Prostate gland (tissue), 2 donors: Measurements from ENCODE around the gene MED9. TPM values are rescaled to one million over a fixed set of nuclear protein-coding genes. Genes with fewer than 3 reads are reported as not detected.
A peak's percentile ranks its signal among the peaks of the same experiment; 100 is the strongest.

ENCODE experiments used
- DNase-seq: peaks from one replicate; pipeline ENCODE4 v3.0.0-alpha.2; 2019; ENCODE audit warnings: low spot score
- H3K27ac ChIP-seq, 2 donors: fragments of 200-600 bp; sonication (generic); 2 replicates each; pipeline ENCODE4 v1.5.1; 2017 to 2019
- H3K27me3 ChIP-seq: fragments of 200-600 bp; sonication (generic); replicated peaks from 2 replicates; pipeline ENCODE4 v1.5.1; 2019; ENCODE audit not compliant: insufficient read depth
- H3K36me3 ChIP-seq, 2 donors: fragments of 200-600 bp; sonication (generic); 1 replicate in 1 of 2; 2 replicates in 1 of 2; pipeline versions ENCODE4 v1.5.1 to v1.8.1; 2017 to 2019
- H3K4me1 ChIP-seq: fragments of 200-600 bp; sonication (generic); replicated peaks from 2 replicates; pipeline ENCODE4 v1.5.1; 2019
- H3K4me3 ChIP-seq, 2 donors: fragments of 200-600 bp; sonication (generic); 2 replicates each; pipeline ENCODE4 v1.5.1; 2017 to 2019
- H3K9me3 ChIP-seq: fragments of 200-600 bp; sonication (generic); 2 replicates; pipeline ENCODE4 v1.5.1; 2017
- POLR2A ChIP-seq: fragments of 450-650 bp; IDR thresholded peaks from one replicate; pipeline ENCODE4 v1.6.1; 2016; ENCODE audit warnings: antibody characterized with exemption, mild to moderate bottlenecking
- POLR2AphosphoS5 ChIP-seq: sonication (generic); formaldehyde crosslinking; IDR thresholded peaks from one replicate; pipeline ENCODE4 v1.6.1; 2017; ENCODE audit warnings: antibody characterized with exemption
- WGBS: methylation state at CpG from one replicate; pipeline ENCODE4 v1.1.5; 2018; 5-methylcytosine and 5-hydroxymethylcytosine counted together
- intact Hi-C: fragments of 100-400 bp; cut with DNase I; formaldehyde crosslinking; loops from one replicate; pipeline ENCODE4 v1.14.2; 2022
- total RNA-seq, 2 donors: library from RNA; depleted of rRNA; stranded (reverse); fragments of >200 nt; gene quantifications; one replicate each; pipeline ENCODE4 v1.1.0, GENCODE V29; 2016
- TF ChIP-seq, protein P1 (sequence below), 4 experiments: fragments of 200-600 bp in 2 of 4; fragments of 450-650 bp in 2 of 4; sonication (generic) in 2 of 4; IDR thresholded peaks; 1 replicate in 3 of 4; 2 replicates in 1 of 4; pipeline ENCODE4 v1.5.1; 2016 to 2019; ENCODE audit warnings: antibody characterized with exemption in 4 of 4, mild to moderate bottlenecking in 2 of 4, moderate library complexity in 2 of 4

The MED9 gene
- total RNA-seq, 2 donors from 2014 or later: 27.8 to 31.7 TPM

DNA sequence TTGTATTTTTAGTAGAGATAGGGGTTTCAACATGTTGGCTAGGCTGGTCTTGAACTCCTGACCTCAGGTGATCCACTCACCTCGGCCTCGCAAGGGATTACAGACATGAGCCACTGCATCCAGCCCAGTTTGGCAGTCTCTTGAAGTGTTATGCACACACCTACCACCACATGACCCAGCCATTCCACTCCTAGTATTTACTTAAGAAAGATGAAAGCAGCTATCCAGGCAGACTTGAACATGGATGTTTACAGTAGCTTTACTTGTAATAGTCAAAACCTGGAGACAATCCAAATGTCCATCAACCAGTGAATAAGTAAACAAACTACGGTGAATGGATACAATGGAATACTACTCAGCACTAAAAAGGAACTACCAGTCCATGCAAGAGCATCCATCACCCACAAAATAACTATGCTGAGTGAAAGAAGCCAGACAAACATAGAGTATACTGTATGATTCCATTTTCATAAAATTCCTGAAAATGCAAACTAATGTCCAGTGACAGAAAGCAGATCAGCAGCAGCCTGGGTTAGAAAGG, 57.2 kb downstream of the MED9 start:
- no peaks in the 10 kb centered on the region for H3K9me3 ChIP-seq
- DNase-seq: peak; percentile 75
- peak overlapping the region in 1 of 2 donors; percentile 65 for H3K27ac ChIP-seq
- intact Hi-C loops: no loop called here
- H3K27me3 ChIP-seq: no peaks in the 10 kb centered on the region
- H3K36me3 ChIP-seq: no peaks in the 10 kb centered on the region
- WGBS: 44% methylated on average over 3 of the region's 3 CpGs
- H3K4me3 ChIP-seq: no peak overlapping the region
- no peak for TF ChIP-seq POLR2A
- TF ChIP-seq, protein P1, sequence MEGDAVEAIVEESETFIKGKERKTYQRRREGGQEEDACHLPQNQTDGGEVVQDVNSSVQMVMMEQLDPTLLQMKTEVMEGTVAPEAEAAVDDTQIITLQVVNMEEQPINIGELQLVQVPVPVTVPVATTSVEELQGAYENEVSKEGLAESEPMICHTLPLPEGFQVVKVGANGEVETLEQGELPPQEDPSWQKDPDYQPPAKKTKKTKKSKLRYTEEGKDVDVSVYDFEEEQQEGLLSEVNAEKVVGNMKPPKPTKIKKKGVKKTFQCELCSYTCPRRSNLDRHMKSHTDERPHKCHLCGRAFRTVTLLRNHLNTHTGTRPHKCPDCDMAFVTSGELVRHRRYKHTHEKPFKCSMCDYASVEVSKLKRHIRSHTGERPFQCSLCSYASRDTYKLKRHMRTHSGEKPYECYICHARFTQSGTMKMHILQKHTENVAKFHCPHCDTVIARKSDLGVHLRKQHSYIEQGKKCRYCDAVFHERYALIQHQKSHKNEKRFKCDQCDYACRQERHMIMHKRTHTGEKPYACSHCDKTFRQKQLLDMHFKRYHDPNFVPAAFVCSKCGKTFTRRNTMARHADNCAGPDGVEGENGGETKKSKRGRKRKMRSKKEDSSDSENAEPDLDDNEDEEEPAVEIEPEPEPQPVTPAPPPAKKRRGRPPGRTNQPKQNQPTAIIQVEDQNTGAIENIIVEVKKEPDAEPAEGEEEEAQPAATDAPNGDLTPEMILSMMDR (IDR thresholded peaks at IDR 0.05): no peak
- peak; percentile 89 for TF ChIP-seq POLR2AphosphoS5
- peaks cover 11% of the 10 kb centered on the region for H3K4me1 ChIP-seq

DNA sequence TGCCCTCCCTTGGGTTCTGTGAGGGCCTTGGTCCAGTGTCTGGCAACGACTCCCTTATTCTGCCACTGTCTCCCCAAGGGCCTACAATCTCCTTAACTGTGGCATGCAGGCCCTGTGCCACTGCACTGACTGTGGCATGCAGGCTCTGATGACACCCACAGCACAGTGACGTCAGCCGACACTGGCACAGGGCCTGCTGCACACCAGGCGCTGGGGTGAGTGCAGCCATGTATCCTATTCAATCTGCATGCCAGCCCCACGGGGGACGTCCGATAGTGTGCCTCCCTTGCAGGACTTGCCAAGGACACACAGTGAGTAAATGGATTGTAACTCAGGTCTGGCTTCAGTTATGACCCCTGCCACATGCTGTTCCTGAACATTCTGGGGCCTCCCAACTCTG, 59.2 kb downstream of the MED9 start:
- peak; percentile 78 for DNase-seq

DNA sequence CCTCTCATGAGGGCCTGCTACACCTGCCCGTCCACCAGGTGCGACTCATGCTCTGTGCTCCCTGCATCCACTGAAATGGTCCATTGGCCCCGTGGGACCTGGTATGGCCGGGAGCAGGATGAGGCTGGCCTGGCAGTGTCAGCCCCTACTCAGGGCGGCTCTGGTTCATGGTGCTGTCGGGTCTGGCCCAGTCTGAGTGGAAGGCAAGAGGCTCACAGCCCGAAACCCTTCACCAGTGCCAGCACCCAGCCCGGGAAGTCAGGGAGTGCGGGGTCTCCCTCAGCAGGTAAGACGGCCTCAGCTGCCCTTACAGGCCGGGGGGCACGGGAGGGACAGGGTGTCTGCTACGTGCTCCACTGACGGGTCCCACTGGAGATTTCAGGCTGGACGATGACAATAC, 59.9 kb downstream of the MED9 start:
- Histone ChIP-seq H3K4me3 (no peak overlapping the region), H3K27me3 (no peaks in the 10 kb centered on the region), H3K9me3 (no peaks in the 10 kb centered on the region), H3K4me1 (peaks cover 29% of the 10 kb centered on the region), H3K36me3 (no peaks in the 10 kb centered on the region), H3K27ac (peak overlapping the region; percentile 60 to 86)
- TF ChIP-seq POLR2A: no peak
- no peak for DNase-seq
- intact Hi-C loops: no loop called here
- 96% methylated on average over 15 of the region's 15 CpGs for WGBS

More for the DNA sequence above, 59.2 kb downstream of the MED9 start:
- H3K27me3 ChIP-seq: no peaks in the 10 kb centered on the region
- no peak for TF ChIP-seq POLR2A
- TF ChIP-seq POLR2AphosphoS5: peak; percentile 79
- TF ChIP-seq, protein P1 (IDR thresholded peaks at IDR 0.05): no peak
- peak overlapping the region; percentile 60 to 86 for H3K27ac ChIP-seq
- H3K4me1 ChIP-seq: peaks cover 28% of the 10 kb centered on the region
- 25% methylated on average over 7 of the region's 7 CpGs for WGBS
- no peaks in the 10 kb centered on the region for H3K9me3 ChIP-seq
- H3K36me3 ChIP-seq: no peaks in the 10 kb centered on the region
- H3K4me3 ChIP-seq: no peak overlapping the region
- intact Hi-C loops: no loop called here

DNA sequence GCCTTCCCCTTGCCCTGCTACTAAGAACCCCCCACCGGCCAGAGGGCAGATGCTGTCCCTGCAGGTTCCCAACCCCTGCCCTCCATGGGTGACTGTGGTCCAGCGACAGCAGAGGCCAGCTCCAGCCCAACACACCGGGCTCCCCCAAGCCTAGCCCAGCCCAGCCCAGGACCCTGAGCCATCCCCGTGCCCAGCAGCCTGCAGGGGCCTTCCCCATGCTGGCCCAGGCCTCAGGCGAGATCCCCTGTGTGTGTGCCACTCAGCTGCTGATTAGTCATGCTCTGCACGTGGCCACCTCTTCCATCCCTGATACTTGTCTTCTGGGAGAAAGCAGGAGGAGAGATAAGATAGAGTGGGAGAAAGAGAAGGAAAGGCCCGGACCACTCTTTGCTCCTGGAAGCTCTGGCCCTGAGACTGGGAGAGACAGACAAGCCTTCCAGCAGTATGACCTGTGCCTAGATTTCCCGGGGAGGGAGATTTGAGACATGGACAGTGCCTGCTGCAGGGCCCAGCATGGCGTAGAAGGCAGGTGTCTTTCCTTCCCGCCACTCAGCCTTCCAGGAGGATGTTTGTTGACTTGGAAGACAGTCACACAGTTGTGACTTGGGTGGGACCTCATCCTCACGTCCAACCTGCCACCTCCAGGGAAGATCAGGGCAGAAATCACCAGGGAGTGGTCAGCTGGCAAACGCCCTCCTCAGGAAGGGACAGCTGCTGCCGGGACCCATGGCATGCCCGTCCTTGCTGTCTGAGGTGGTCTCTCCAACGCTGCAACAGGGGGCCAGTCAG, 60.7 kb downstream of the MED9 start:
- Histone ChIP-seq H3K27me3 (no peaks in the 10 kb centered on the region), H3K36me3 (no peaks in the 10 kb centered on the region), H3K4me1 (peaks cover 29% of the 10 kb centered on the region), H3K27ac (peak overlapping the region; percentile 76 to 86), H3K4me3 (no peak overlapping the region), H3K9me3 (no peaks in the 10 kb centered on the region)
- intact Hi-C loops: no loop called here
- TF ChIP-seq POLR2AphosphoS5: no peak
- TF ChIP-seq POLR2A: no peak
- TF ChIP-seq, protein P1 (IDR thresholded peaks at IDR 0.05): no peak
- 83% methylated on average over 12 of the region's 15 CpGs for WGBS
- no peak for DNase-seq

DNA sequence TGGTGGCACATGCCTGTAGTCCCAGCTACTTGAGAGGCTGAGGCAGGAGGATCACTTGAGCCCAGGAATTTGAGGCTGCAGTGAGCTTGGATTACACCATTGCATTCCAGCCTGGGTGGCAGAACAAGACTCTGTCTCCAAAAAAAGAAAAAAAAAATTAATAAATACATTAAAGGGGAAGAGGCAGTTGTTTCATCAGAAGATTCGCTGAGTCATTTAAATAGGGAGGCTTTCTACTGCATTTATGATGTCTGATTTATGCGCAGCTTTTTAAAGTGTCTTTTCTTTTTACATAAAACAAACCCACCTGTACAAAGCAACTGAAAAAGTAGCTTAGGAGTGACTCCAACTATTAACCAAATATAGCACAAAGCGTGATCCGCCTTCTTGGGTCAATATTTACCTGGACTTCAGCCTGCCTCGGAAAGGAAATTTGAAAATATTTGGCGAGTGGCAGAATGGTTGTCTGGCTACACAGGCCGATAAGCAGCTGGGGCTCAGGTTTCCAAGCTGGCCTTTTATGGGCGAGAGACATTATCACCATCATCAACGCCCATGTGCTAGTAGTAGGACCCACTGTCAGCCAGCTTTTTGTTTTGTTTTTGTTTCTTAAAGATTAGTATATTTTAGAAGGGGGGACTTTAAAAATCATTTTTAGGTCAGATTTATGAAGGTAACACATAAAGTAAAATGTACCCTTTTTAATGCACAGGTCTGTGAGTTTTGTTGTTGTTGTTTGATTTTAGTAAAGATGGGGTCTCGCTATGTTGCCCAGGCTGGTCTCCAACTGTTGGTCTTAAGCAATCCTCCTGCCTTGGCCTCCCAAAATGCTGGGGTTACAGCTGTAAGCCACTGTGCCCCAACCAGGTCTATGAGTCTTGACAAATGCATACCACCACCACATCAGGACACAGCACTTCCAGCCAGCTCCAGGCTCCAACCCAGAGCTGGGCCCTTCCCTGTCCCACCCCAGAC, 61.9 kb downstream of the MED9 start:
- DNase-seq: peak; percentile 91
- Histone ChIP-seq H3K27me3 (no peaks in the 10 kb centered on the region), H3K36me3 (no peaks in the 10 kb centered on the region), H3K27ac (peak overlapping the region; percentile 76 to 86), H3K4me1 (peaks cover 29% of the 10 kb centered on the region), H3K4me3 (no peak overlapping the region), H3K9me3 (no peaks in the 10 kb centered on the region)
- WGBS: 33% methylated on average over 10 of the region's 10 CpGs
- no peak for TF ChIP-seq POLR2A
- peak; percentile 98 for TF ChIP-seq POLR2AphosphoS5
- TF ChIP-seq, protein P1 (IDR thresholded peaks at IDR 0.05): peak in 1 of 4 experiments; percentile 12
- intact Hi-C loops: no loop called here
